ENCODE measurements around the gene EXOC1.

The EXOC1 gene

GRCh38 chr4:55949482-55949802, 96.0 kb downstream of the EXOC1 start:
- no peak for DNase-seq (ENCODE audit: low read depth)

- no peak for DNase-seq (ENCODE audit: low read depth)
These were observed 97.9 kb downstream of the EXOC1 start for GRCh38 chr4:55951191-55951922.

Data from non-pigmented ciliary epithelial cell (primary cell).